ENCODE measurements around the gene SCN7A.
"Not testable (repeated sequence)": the region's sequence is repeated elsewhere in the genome, so short reads cannot be mapped to it uniquely, and the experiment has no call there.

SCN7A gene

DNA sequence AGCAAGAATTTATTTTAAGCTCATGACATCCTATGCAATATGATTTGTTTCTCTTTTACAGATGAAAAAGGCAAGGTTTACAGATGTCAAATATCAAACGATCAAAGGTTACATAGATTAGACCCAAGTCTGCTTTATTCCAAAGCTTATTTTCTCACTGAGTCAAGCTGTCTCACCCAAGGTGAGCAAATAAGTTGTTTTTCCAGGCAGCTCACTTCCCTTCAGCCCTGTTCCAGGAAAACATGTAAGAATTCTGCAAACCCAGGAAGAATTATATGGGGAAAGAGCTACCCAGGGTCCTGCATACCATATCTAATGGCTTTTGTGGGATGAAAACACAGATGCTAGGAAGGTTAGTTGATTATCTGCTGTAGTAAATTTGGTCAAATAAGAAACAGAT, 60.6 kb downstream of the SCN7A start:
- Histone ChIP-seq H3K27me3 (ENCODE audit: control insufficient read depth in 1 of 2, insufficient read depth in 2 of 2, low read length in 2 of 2) (no peaks in the 10 kb centered on the region), H3K9me3 (ENCODE audit: control insufficient read depth in 1 of 2, low read length in 2 of 2) (no peaks in the 10 kb centered on the region), H3K36me3 (ENCODE audit: control insufficient read depth in 1 of 2, insufficient read depth in 2 of 2, low read length in 2 of 2) (no peaks in the 10 kb centered on the region), H3K4me1 (ENCODE audit: control insufficient read depth in 1 of 2, insufficient read depth in 2 of 2, low read length in 2 of 2) (no peaks in the 10 kb centered on the region), H3K27ac (ENCODE audit: low read depth, low read length) (no peak overlapping the region), H3K4me3 (ENCODE audit: low read depth in 1 of 2, low read length in 2 of 2) (no peak overlapping the region), H3K9ac (ENCODE audit: low read depth in 1 of 2, low read length in 2 of 2) (no peak overlapping the region)

GRCh38 chr2:166432331-166432730, 61.7 kb downstream of the SCN7A start:
- H3K9me3 ChIP-seq (ENCODE audit: control insufficient read depth in 1 of 2, low read length in 2 of 2): no peaks in the 10 kb centered on the region
- no peak overlapping the region for H3K4me3 ChIP-seq (ENCODE audit: low read depth in 1 of 2, low read length in 2 of 2)
- H3K27me3 ChIP-seq (ENCODE audit: control insufficient read depth in 1 of 2, insufficient read depth in 2 of 2, low read length in 2 of 2): no peaks in the 10 kb centered on the region
- H3K9ac ChIP-seq (ENCODE audit: low read depth in 1 of 2, low read length in 2 of 2): no peak overlapping the region
- H3K27ac ChIP-seq (ENCODE audit: low read depth, low read length): no peak overlapping the region
- H3K36me3 ChIP-seq (ENCODE audit: control insufficient read depth in 1 of 2, insufficient read depth in 2 of 2, low read length in 2 of 2): no peaks in the 10 kb centered on the region
- no peaks in the 10 kb centered on the region for H3K4me1 ChIP-seq (ENCODE audit: control insufficient read depth in 1 of 2, insufficient read depth in 2 of 2, low read length in 2 of 2)

DNA sequence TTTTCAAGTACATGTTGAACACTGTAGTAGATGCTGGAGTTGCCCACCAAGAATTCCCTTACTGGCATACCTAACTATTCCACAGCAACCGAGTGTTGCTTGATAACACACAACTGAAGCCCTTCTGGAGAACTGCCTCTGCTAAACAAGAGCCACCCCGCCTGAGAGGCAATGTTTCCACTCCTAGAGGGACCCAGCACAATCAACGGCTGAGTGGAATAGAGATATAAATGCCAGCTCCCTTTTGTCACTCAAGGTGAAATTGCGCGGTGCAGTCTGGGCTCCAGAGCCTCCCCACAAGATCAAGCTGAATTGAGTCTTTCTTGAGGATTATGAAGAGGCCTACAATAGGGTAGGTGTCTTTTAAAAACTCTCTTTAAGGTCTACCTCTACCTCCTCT, 69.2 kb downstream of the SCN7A start:
- Histone ChIP-seq H3K27ac (ENCODE audit: low read depth, low read length) (no peak overlapping the region), H3K9me3 (ENCODE audit: control insufficient read depth in 1 of 2, low read length in 2 of 2) (no peaks in the 10 kb centered on the region), H3K27me3 (ENCODE audit: control insufficient read depth in 1 of 2, insufficient read depth in 2 of 2, low read length in 2 of 2) (no peaks in the 10 kb centered on the region), H3K4me3 (ENCODE audit: low read depth in 1 of 2, low read length in 2 of 2) (no peak overlapping the region), H3K9ac (ENCODE audit: low read depth in 1 of 2, low read length in 2 of 2) (no peak overlapping the region), H3K4me1 (ENCODE audit: control insufficient read depth in 1 of 2, insufficient read depth in 2 of 2, low read length in 2 of 2) (no peaks in the 10 kb centered on the region), H3K36me3 (ENCODE audit: control insufficient read depth in 1 of 2, insufficient read depth in 2 of 2, low read length in 2 of 2) (no peaks in the 10 kb centered on the region)

GRCh38 chr2:166419616-166419934, 74.5 kb downstream of the SCN7A start:
- H3K4me1 ChIP-seq (ENCODE audit: control insufficient read depth in 1 of 2, insufficient read depth in 2 of 2, low read length in 2 of 2): no peaks in the 10 kb centered on the region
- no peaks in the 10 kb centered on the region for H3K9me3 ChIP-seq (ENCODE audit: control insufficient read depth in 1 of 2, low read length in 2 of 2)
- H3K4me3 ChIP-seq (ENCODE audit: low read depth in 1 of 2, low read length in 2 of 2): no peak overlapping the region
- no peaks in the 10 kb centered on the region for H3K27me3 ChIP-seq (ENCODE audit: control insufficient read depth in 1 of 2, insufficient read depth in 2 of 2, low read length in 2 of 2)
- no peak overlapping the region for H3K27ac ChIP-seq (ENCODE audit: low read depth, low read length)
- H3K9ac ChIP-seq (ENCODE audit: low read depth in 1 of 2, low read length in 2 of 2): no peak overlapping the region
- H3K36me3 ChIP-seq (ENCODE audit: control insufficient read depth in 1 of 2, insufficient read depth in 2 of 2, low read length in 2 of 2): no peaks in the 10 kb centered on the region

- Histone ChIP-seq H3K27ac (ENCODE audit: low read depth, low read length) (no peak overlapping the region), H3K9me3 (ENCODE audit: control insufficient read depth in 1 of 2, low read length in 2 of 2) (no peaks in the 10 kb centered on the region), H3K4me1 (ENCODE audit: control insufficient read depth in 1 of 2, insufficient read depth in 2 of 2, low read length in 2 of 2) (no peaks in the 10 kb centered on the region), H3K4me3 (ENCODE audit: low read depth in 1 of 2, low read length in 2 of 2) (no peak overlapping the region), H3K27me3 (ENCODE audit: control insufficient read depth in 1 of 2, insufficient read depth in 2 of 2, low read length in 2 of 2) (no peaks in the 10 kb centered on the region), H3K36me3 (ENCODE audit: control insufficient read depth in 1 of 2, insufficient read depth in 2 of 2, low read length in 2 of 2) (no peaks in the 10 kb centered on the region), H3K9ac (ENCODE audit: low read depth in 1 of 2, low read length in 2 of 2) (no peak overlapping the region)
Measured at GRCh38 chr2:166418853-166419615, 75.0 kb downstream of the SCN7A start.

GRCh38 chr2:166417669-166418068, 76.4 kb downstream of the SCN7A start:
- no peaks in the 10 kb centered on the region for H3K9me3 ChIP-seq (ENCODE audit: control insufficient read depth in 1 of 2, low read length in 2 of 2)
- H3K36me3 ChIP-seq (ENCODE audit: control insufficient read depth in 1 of 2, insufficient read depth in 2 of 2, low read length in 2 of 2): no peaks in the 10 kb centered on the region
- no peaks in the 10 kb centered on the region for H3K4me1 ChIP-seq (ENCODE audit: control insufficient read depth in 1 of 2, insufficient read depth in 2 of 2, low read length in 2 of 2)
- H3K4me3 ChIP-seq (ENCODE audit: low read depth in 1 of 2, low read length in 2 of 2): no peak overlapping the region
- no peak overlapping the region for H3K27ac ChIP-seq (ENCODE audit: low read depth, low read length)
- H3K27me3 ChIP-seq (ENCODE audit: control insufficient read depth in 1 of 2, insufficient read depth in 2 of 2, low read length in 2 of 2): no peaks in the 10 kb centered on the region
- H3K9ac ChIP-seq (ENCODE audit: low read depth in 1 of 2, low read length in 2 of 2): no peak overlapping the region

- Histone ChIP-seq H3K27ac (ENCODE audit: low read depth, low read length) (no peak overlapping the region), H3K4me1 (ENCODE audit: control insufficient read depth in 1 of 2, insufficient read depth in 2 of 2, low read length in 2 of 2) (no peaks in the 10 kb centered on the region), H3K4me3 (ENCODE audit: low read depth in 1 of 2, low read length in 2 of 2) (no peak overlapping the region), H3K9ac (ENCODE audit: low read depth in 1 of 2, low read length in 2 of 2) (no peak overlapping the region), H3K27me3 (ENCODE audit: control insufficient read depth in 1 of 2, insufficient read depth in 2 of 2, low read length in 2 of 2) (no peaks in the 10 kb centered on the region), H3K36me3 (ENCODE audit: control insufficient read depth in 1 of 2, insufficient read depth in 2 of 2, low read length in 2 of 2) (no peaks in the 10 kb centered on the region), H3K9me3 (ENCODE audit: control insufficient read depth in 1 of 2, low read length in 2 of 2) (no peaks in the 10 kb centered on the region)
Measured at GRCh38 chr2:166413255-166413654, 80.8 kb downstream of the SCN7A start.

DNA sequence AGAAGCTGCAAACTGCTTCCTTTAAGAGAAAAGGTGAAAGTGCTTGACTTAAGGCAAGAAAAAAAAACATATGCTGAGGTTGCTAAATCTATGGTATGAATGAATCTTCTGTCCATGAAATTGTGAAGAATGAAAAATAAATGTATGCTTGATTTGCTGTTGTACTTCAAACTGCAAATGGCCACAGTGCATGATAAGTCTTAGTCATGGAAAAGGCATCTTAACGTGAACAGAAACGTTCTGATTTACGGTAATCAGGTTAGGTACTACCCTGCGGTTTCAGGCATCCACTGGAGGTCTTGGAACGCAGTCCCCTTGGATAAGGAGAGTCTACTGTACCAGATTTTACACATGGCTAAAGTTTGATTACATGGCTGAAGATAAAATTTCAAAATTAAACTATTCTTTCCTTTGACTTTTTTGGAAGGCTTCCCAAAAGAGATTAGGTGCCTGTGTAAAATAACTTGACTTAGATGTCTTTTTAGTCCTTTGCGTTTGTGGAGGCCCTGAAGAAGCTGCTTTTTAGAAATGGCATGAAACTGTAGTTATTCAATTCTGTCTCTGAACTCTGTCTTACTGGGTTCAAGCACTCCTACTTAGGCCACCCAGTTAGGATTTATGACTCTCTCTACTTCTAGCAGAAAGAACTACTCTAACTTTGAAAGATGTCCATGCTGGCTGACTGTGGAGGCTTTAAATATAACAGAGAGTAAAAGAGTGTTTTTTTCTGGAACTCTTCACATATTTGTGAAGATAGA, 82.4 kb downstream of the SCN7A start:
- Histone ChIP-seq H3K9ac (ENCODE audit: low read depth in 1 of 2, low read length in 2 of 2) (no peak overlapping the region), H3K4me1 (ENCODE audit: control insufficient read depth in 1 of 2, insufficient read depth in 2 of 2, low read length in 2 of 2) (no peaks in the 10 kb centered on the region), H3K4me3 (ENCODE audit: low read depth in 1 of 2, low read length in 2 of 2) (no peak overlapping the region), H3K27me3 (ENCODE audit: control insufficient read depth in 1 of 2, insufficient read depth in 2 of 2, low read length in 2 of 2) (no peaks in the 10 kb centered on the region), H3K36me3 (ENCODE audit: control insufficient read depth in 1 of 2, insufficient read depth in 2 of 2, low read length in 2 of 2) (no peaks in the 10 kb centered on the region), H3K27ac (ENCODE audit: low read depth, low read length) (no peak overlapping the region), H3K9me3 (ENCODE audit: control insufficient read depth in 1 of 2, low read length in 2 of 2) (no peaks in the 10 kb centered on the region)

GRCh38 chr2:166410828-166411472, 83.1 kb downstream of the SCN7A start:
- no peaks in the 10 kb centered on the region for H3K9me3 ChIP-seq (ENCODE audit: control insufficient read depth in 1 of 2, low read length in 2 of 2)
- no peaks in the 10 kb centered on the region for H3K27me3 ChIP-seq (ENCODE audit: control insufficient read depth in 1 of 2, insufficient read depth in 2 of 2, low read length in 2 of 2)
- H3K4me3 ChIP-seq (ENCODE audit: low read depth in 1 of 2, low read length in 2 of 2): no peak overlapping the region
- H3K36me3 ChIP-seq (ENCODE audit: control insufficient read depth in 1 of 2, insufficient read depth in 2 of 2, low read length in 2 of 2): no peaks in the 10 kb centered on the region
- H3K27ac ChIP-seq (ENCODE audit: low read depth, low read length): no peak overlapping the region
- no peak overlapping the region for H3K9ac ChIP-seq (ENCODE audit: low read depth in 1 of 2, low read length in 2 of 2)
- H3K4me1 ChIP-seq (ENCODE audit: control insufficient read depth in 1 of 2, insufficient read depth in 2 of 2, low read length in 2 of 2): no peaks in the 10 kb centered on the region

DNA sequence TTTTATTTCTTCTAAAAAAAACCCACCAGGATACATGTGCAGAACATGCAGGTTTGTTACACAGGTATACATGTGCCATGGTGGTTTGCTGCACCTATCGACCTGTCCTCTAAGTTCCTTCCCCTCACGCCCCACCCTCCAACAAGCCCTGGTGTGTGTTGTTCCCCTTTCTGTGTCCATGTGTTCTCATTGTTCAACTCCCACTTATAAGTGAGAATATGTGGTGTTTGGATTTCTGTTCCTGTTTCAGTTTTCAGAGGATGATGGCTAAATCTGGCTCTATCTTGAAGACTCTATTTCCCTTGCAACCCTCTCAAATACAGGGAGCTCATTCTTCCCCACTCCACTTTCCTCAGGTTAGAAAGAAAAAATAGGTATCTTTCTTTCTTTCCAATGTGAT, 86.3 kb downstream of the SCN7A start:
- H3K9ac ChIP-seq (ENCODE audit: low read depth in 1 of 2, low read length in 2 of 2); H3K4me3 ChIP-seq (ENCODE audit: low read depth in 1 of 2, low read length in 2 of 2); H3K9me3 ChIP-seq (ENCODE audit: control insufficient read depth in 1 of 2, low read length in 2 of 2); H3K4me1 ChIP-seq (ENCODE audit: control insufficient read depth in 1 of 2, insufficient read depth in 2 of 2, low read length in 2 of 2); H3K27me3 ChIP-seq (ENCODE audit: control insufficient read depth in 1 of 2, insufficient read depth in 2 of 2, low read length in 2 of 2); H3K36me3 ChIP-seq (ENCODE audit: control insufficient read depth in 1 of 2, insufficient read depth in 2 of 2, low read length in 2 of 2); H3K27ac ChIP-seq (ENCODE audit: low read depth, low read length): not testable (repeated sequence)
